Hematopoietic multipotent progenitor cell treated with erythropoietin and hydrocortisone succinate and interleukin-3 and kit ligand, for 15 days (in vitro differentiated cells): ENCODE results near the gene SLC27A1.
A peak's percentile ranks its signal among the peaks of the same experiment; 100 is the strongest.
"Not testable (repeated sequence)": the region's sequence is repeated elsewhere in the genome, so short reads cannot be mapped to it uniquely, and the experiment has no call there.

Experiments
- DNase-seq: peaks from one replicate; pipeline ENCODE4 v3.0.0-alpha.2; 2015; ENCODE audit warnings: low spot score

SLC27A1 gene

GRCh38 chr19:17487284-17488121 lies 17.2 kb downstream of the SLC27A1 start:
- no peak for DNase-seq

GRCh38 chr19:17488593-17489391 lies 18.5 kb downstream of the SLC27A1 start:
- peak; percentile 69 for DNase-seq

- no peak for DNase-seq
Observed at GRCh38 chr19:17489392-17490030, 19.2 kb downstream of the SLC27A1 start.

GRCh38 chr19:17490411-17490810 lies 20.1 kb downstream of the SLC27A1 start:
- DNase-seq, result no peak

DNA sequence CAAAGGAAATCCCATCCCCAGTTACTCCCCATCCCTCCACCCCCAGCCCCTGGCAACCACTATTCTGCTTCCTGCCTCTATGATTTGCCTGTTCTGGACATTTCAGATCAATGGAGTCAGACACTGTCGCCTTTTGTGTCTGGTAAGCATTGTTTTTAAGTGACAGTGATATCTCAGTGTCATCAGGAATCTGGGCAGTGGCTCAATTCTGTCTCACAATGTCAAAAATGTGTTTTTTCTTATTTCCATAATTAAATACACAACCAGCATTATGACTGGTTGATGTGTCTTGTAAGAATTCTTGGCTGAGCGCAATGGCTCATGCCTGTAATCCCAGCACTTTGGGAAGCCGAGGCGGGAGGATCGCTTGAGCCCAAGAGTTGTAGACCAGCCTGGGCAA lies 21.0 kb downstream of the SLC27A1 start:
- DNase-seq, result no peak

GRCh38 chr19:17495639-17496296 lies 25.4 kb downstream of the SLC27A1 start:
- DNase-seq, result no peak

DNA sequence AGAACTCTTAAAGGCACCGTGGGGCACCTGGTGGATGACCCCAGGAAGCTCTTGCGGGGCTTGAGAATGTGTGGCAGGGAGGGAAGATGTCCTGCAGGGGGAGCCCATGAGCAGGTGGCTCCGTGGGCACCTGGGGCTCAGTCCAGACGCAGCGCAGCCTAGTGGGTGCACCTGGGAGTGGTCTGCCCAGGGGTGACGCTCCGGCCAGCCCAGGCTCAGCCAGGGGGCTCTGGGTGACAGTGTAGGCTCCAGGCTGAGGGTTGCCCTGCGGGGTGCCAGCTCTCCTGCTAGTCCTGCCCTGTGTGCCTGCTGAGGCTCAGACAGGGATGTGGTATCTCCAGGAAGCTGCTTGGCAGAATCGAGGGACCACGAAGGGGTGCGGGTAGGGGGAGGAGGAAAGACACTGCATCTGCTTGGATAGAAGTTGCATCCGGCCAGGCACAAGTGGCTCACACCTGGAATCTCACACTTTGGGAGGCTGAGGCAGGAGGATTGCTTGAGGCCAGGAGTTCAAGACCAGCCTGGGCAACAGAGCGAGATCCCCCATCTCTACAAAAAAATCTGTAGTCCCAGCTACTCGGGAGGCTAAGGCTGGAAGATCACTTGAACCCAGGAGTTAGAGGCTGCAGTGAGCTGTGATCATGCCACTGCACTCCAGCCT lies 26.1 kb downstream of the SLC27A1 start:
- peak; percentile 86 for DNase-seq

GRCh38 chr19:17497149-17497798 lies 26.9 kb downstream of the SLC27A1 start:
- DNase-seq, result no peak

DNA sequence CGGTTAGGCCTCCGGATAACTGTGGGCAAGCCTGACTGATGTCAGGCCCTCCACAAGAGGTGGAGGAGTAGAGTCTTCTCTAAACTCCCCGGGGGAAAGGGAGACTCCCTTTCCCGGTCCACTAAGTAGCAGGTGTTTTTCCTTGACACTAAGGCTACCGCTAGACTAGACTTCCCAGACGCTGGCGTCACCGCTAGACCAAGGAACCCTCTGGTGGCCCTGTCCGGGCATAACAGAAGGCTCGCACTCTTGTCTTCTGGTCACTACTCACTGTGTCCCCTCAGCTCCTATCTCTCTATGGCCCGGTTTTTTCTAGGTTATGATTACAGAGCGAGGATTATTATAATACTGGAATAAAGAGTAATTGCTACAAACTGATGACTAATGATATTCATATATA lies 28.7 kb downstream of the SLC27A1 start:
- not testable (repeated sequence) for DNase-seq

- DNase-seq, result no peak
Observed at GRCh38 chr19:17499648-17500446, 29.5 kb downstream of the SLC27A1 start.

- no peak for DNase-seq
Observed at GRCh38 chr19:17500447-17501198, 30.3 kb downstream of the SLC27A1 start.

- no peak for DNase-seq
Observed at GRCh38 chr19:17503240-17503639, 32.9 kb downstream of the SLC27A1 start.

DNA sequence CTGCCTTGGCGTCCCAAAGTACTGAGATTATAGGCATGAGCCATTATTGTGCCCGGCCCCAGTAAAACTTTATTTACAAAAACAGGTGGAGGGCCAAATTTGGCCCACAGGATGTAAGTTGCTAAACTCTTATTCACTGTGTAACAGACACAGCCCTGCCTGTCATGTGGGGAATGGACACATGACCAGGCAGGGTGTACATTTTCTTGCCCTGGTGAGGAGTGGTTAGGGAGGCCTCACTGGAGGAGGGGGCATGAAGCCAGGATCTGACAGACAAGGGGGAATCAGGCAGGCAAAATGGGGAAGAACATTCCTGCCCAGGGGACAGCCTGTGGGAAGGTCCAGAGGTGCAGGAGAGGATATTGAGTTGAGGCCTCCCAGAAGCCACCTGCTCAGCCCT lies 33.7 kb downstream of the SLC27A1 start:
- no peak for DNase-seq

DNA sequence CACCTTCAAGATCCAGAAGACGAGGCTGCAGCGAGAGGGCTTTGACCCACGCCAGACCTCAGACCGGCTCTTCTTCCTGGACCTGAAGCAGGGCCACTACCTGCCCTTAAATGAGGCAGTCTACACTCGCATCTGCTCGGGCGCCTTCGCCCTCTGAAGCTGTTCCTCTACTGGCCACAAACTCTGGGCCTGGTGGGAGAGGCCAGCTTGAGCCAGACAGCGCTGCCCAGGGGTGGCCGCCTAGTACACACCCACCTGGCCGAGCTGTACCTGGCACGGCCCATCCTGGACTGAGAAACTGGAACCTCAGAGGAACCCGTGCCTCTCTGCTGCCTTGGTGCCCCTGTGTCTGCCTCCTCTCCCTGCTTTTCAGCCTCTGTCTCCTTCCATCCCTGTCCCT lies 34.1 kb downstream of the SLC27A1 start:
- DNase-seq, result no peak

GRCh38 chr19:17505223-17505622 lies 34.9 kb downstream of the SLC27A1 start:
- no peak for DNase-seq

DNA sequence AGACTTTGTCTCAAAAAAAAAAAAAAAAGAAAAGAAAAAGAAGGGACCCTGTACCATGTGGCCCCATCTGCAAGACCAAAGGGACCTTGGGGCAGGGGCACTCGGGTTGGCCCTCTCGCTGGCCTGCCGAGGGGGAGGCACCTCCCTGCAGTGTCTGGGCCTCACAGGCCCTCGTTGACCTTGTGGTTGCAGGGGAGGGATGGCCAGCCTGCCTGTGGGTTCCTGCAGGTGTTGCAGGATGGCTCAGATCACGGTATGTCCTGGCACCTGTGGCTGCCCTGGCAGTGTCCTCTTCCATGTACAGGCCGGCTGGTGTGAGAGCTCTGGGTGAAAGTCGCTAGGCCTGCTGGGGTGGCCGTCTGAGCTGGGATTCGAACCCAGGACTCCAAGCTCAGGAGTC lies 36.4 kb downstream of the SLC27A1 start:
- DNase-seq, result no peak

GRCh38 chr19:17508558-17508933 lies 38.2 kb downstream of the SLC27A1 start:
- DNase-seq, result not testable (repeated sequence)

- DNase-seq, result no peak
Observed at GRCh38 chr19:17510220-17510993, 40.1 kb downstream of the SLC27A1 start.
